AG04450 (cell line): ENCODE data around the gene ITGAE. TPM values are rescaled to one million over a fixed set of nuclear protein-coding genes. Genes with fewer than 3 reads are reported as not detected.
"Not testable (repeated sequence)": the region's sequence is repeated elsewhere in the genome, so short reads cannot be mapped to it uniquely, and the experiment has no call there.

Experiments
- CTCF ChIA-PET: fragments of 300-600, 350-600 bp; formaldehyde crosslinking; extraction: SDS; loops from one replicate; lab custom pipeline; 2022; ENCODE audit warnings: antibody characterized with exemption, inconsistent platforms; lab: Charles Lee
- POLR2A ChIA-PET: fragments of 350-600 bp; formaldehyde crosslinking; extraction: SDS; loops from one replicate; lab custom pipeline; 2021; ENCODE audit warnings: antibody characterized with exemption, inconsistent platforms; lab: Yijun Ruan, JAX
- DNase-seq: peaks from one replicate; pipeline ENCODE4 v3.0.0-alpha.2; 2011; ENCODE audit warnings: low read depth, low spot score
- H3K27ac ChIP-seq: one replicate; pipeline ENCODE4 v1.5.1; 2012; ENCODE audit warnings: low read depth, low read length, control low read depth
- H3K27me3 ChIP-seq: one replicate; pipeline ENCODE4 v1.6.0; 2012; ENCODE audit warnings: low read length; ENCODE audit not compliant: control insufficient read depth, insufficient read depth
- H3K4me3 ChIP-seq: 2 replicates; pipeline ENCODE4 v1.5.1; 2011; ENCODE audit warnings: mild to moderate bottlenecking, low read depth, low read length, control low read depth
- H3K9me3 ChIP-seq: 2 replicates; pipeline ENCODE4 v1.5.1; 2012; ENCODE audit warnings: low read length; ENCODE audit not compliant: control insufficient read depth, insufficient read depth
- CTCF ChIP-seq: IDR thresholded peaks from 2 replicates; pipeline ENCODE4 v1.5.1; 2011; ENCODE audit warnings: low read depth, low read length, control low read depth, inconsistent platforms
- polyA plus RNA-seq: library from polyadenylated mRNA; depleted of rRNA; stranded (reverse); fragments of >200 nt; gene quantifications from 2 replicates; pipeline ENCODE4 v1.2.3, GENCODE V29; 2011

Gene ITGAE
- polyA plus RNA-seq, 1 experiment: 98.1 TPM

- ChIA-PET POLR2A (interaction anchor here (0.5 kb wide), 1 partner anchor 63 kb away, joined by 4 read pairs; no protein-coding TSS in a partner anchor), CTCF (no interaction called here)
- Histone ChIP-seq H3K4me3 (no peak overlapping the region), H3K27ac (no peak overlapping the region), H3K9me3 (no peaks in the 10 kb centered on the region; the same call in 1 of the 2 replicates), H3K27me3 (no peaks in the 10 kb centered on the region)
- TF ChIP-seq CTCF: no peak
- DNase-seq: no peak
These were observed 6.2 kb downstream of the ITGAE start for GRCh38 chr17:3794557-3795389.

GRCh38 chr17:3794152-3794551 is 6.8 kb downstream of the ITGAE start:
- H3K4me3 ChIP-seq, H3K27ac ChIP-seq, H3K27me3 ChIP-seq, H3K9me3 ChIP-seq, DNase-seq, POLR2A ChIA-PET: not testable (repeated sequence)
- CTCF ChIA-PET: interaction anchor here (0.5 kb wide), 1 partner anchor 69 kb away, joined by 3 read pairs; no protein-coding TSS in a partner anchor

- DNase-seq, POLR2A ChIA-PET, H3K4me3 ChIP-seq, H3K9me3 ChIP-seq, H3K27me3 ChIP-seq, H3K27ac ChIP-seq: not testable (repeated sequence)
- CTCF ChIA-PET: interaction anchor here (0.5 kb wide), 1 partner anchor 70 kb away, joined by 3 read pairs; no protein-coding TSS in a partner anchor
These were observed 7.7 kb downstream of the ITGAE start for GRCh38 chr17:3793258-3793657.

GRCh38 chr17:3792481-3792880 is 8.5 kb downstream of the ITGAE start:
- Histone ChIP-seq H3K9me3 (no peaks in the 10 kb centered on the region; the same call in 1 of the 2 replicates), H3K27me3 (no peaks in the 10 kb centered on the region), H3K4me3 (no peak overlapping the region), H3K27ac (no peak overlapping the region)
- no peak for TF ChIP-seq CTCF
- no peak for DNase-seq
- CTCF ChIA-PET: no interaction called here
- POLR2A ChIA-PET: no interaction called here

- ChIA-PET POLR2A (interaction anchor here (0.5 kb wide), 1 partner anchor 103 kb away, joined by 3 read pairs; no protein-coding TSS in a partner anchor), CTCF (no interaction called here)
- no peak overlapping the region for H3K4me3 ChIP-seq
- DNase-seq: no peak
- H3K27ac ChIP-seq: no peak overlapping the region
- no peaks in the 10 kb centered on the region for H3K9me3 ChIP-seq
- TF ChIP-seq CTCF: no peak
- H3K27me3 ChIP-seq: no peaks in the 10 kb centered on the region
These were observed 12.8 kb downstream of the ITGAE start for GRCh38 chr17:3788200-3788599.

GRCh38 chr17:3785323-3785722 is 15.7 kb downstream of the ITGAE start:
- H3K27ac ChIP-seq, H3K9me3 ChIP-seq, H3K4me3 ChIP-seq, DNase-seq, H3K27me3 ChIP-seq, CTCF ChIA-PET: not testable (repeated sequence)
- POLR2A ChIA-PET: interaction anchor here (0.6 kb wide), 1 partner anchor 328 kb away, joined by 4 read pairs; no protein-coding TSS in a partner anchor
